T47D (cell line): ENCODE data around the gene TOP3B.
A peak's percentile ranks its signal among the peaks of the same experiment; 100 is the strongest.

Experiments used
- DNase-seq, 2 experiments: peaks; one replicate each; pipeline versions ENCODE4 v3.0.0 to v3.0.0-alpha.2; 2011 to 2012; ENCODE audit warnings: low read depth in 1 of 2, low spot score in 1 of 2
- JUND ChIP-seq: IDR thresholded peaks from 2 replicates; pipeline ENCODE4 v1.6.1; 2012; ENCODE audit warnings: low read depth
- in situ Hi-C: cut with HindIII; loops from 2 replicates; pipeline ENCODE4 v1.10.0; 2016; ENCODE audit warnings: low sequenced_read_pairs, low pct_unique_long_range_greater_than_20kb

Gene TOP3B

GRCh38 chr22:21972293-21972779 is 10.3 kb downstream of the TOP3B start:
- TF ChIP-seq JUND = no peak
- DNase-seq = peak in 1 of 2 experiments; percentile 33
- in situ Hi-C loops = no loop called here

- in situ Hi-C loops = no loop called here
These were observed 10.7 kb downstream of the TOP3B start for GRCh38 chr22:21971858-21972275.

GRCh38 chr22:21970800-21971617 is 11.6 kb downstream of the TOP3B start:
- in situ Hi-C loops = no loop called here
- no peak for DNase-seq
- no peak for TF ChIP-seq JUND

More at GRCh38 chr22:21971858-21972275, 10.7 kb downstream of the TOP3B start:
- TF ChIP-seq JUND = no peak
- DNase-seq = no peak

GRCh38 chr22:21970037-21970799 is 12.4 kb downstream of the TOP3B start:
- TF ChIP-seq JUND = no peak
- no peak for DNase-seq
- in situ Hi-C loops = no loop called here

- in situ Hi-C loops = no loop called here
- no peak for DNase-seq
- TF ChIP-seq JUND = no peak
These were observed 14.0 kb downstream of the TOP3B start for GRCh38 chr22:21968452-21969129.

- no peak for DNase-seq
- in situ Hi-C loops = no loop called here
- TF ChIP-seq JUND = no peak
These were observed 14.8 kb downstream of the TOP3B start for GRCh38 chr22:21967693-21968271.

GRCh38 chr22:21966643-21967516 is 15.7 kb downstream of the TOP3B start:
- DNase-seq = no peak
- TF ChIP-seq JUND = no peak
- in situ Hi-C loops = no loop called here

GRCh38 chr22:21965762-21966288 is 16.8 kb downstream of the TOP3B start:
- no peak for TF ChIP-seq JUND
- in situ Hi-C loops = no loop called here
- DNase-seq = no peak

GRCh38 chr22:21964918-21965484 is 17.6 kb downstream of the TOP3B start:
- in situ Hi-C loops = no loop called here
- TF ChIP-seq JUND = no peak
- no peak for DNase-seq

- no peak for DNase-seq
- in situ Hi-C loops = no loop called here
- TF ChIP-seq JUND = no peak
These were observed 18.4 kb downstream of the TOP3B start for GRCh38 chr22:21964234-21964633.

GRCh38 chr22:21963790-21964211 is 18.8 kb downstream of the TOP3B start:
- no peak for DNase-seq
- in situ Hi-C loops = no loop called here
- TF ChIP-seq JUND = no peak
